GM21515 (cell line): Measurements from ENCODE around the gene C6.

Source experiments
- ATAC-seq: cut with Tn5 transposase; IDR thresholded peaks from one replicate; pipeline ENCODE4 v1.9.1; 2021; ENCODE audit not compliant: unreplicated experiment

The C6 gene

GRCh38 chr5:41127967-41128690, 85.2 kb downstream of the C6 start:
- no peak for ATAC-seq

- ATAC-seq, result no peak
Measured at GRCh38 chr5:41122459-41122858, 90.9 kb downstream of the C6 start.

- ATAC-seq, result no peak
Measured at GRCh38 chr5:41120600-41120999, 92.7 kb downstream of the C6 start.

GRCh38 chr5:41118177-41118576, 95.2 kb downstream of the C6 start:
- no peak for ATAC-seq

- no peak for ATAC-seq
Measured at GRCh38 chr5:41115281-41115680, 98.1 kb downstream of the C6 start.

- ATAC-seq, result no peak
Measured at GRCh38 chr5:41112486-41113455, 100.6 kb downstream of the C6 start.

GRCh38 chr5:41109186-41109585, 104.1 kb downstream of the C6 start:
- no peak for ATAC-seq

- ATAC-seq, result no peak
Measured at GRCh38 chr5:41102341-41102740, 111.0 kb downstream of the C6 start.

- ATAC-seq, result no peak
Measured at GRCh38 chr5:41097642-41098041, 115.7 kb downstream of the C6 start.

GRCh38 chr5:41095324-41096101, 117.8 kb downstream of the C6 start:
- no peak for ATAC-seq

- ATAC-seq, result no peak
Measured at GRCh38 chr5:41094871-41095270, 118.5 kb downstream of the C6 start.

- ATAC-seq, result no peak
Measured at GRCh38 chr5:41093803-41094202, 119.5 kb downstream of the C6 start.
